NCI-H345 (cell line): Measurements from ENCODE around the gene RPP38.

Source experiments
- DNase-seq: peaks from one replicate; lab custom pipeline; 2025; lab: John Stamatoyannopoulos, UW

Gene RPP38

DNA sequence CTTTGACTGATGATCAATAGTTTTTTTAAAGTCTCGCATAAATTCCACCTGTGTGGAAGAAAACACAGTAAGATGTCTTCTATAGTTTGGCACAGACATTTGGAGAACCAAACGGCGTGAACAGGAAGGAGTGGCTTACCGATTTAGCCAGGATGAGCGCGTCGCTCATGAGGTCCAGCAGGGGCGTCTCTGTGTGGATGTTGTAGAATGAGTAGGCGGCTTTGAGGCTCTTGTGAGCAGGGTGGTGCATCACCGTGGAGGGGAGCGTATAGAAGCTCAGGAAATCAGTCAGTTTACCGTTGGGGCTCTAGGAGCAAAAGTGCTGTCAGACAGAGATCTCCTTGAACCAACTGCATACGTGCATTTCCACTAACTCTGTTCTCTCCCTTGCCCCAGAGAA lies 15.5 kb downstream of the RPP38 start:
- DNase-seq, result no peak

DNA sequence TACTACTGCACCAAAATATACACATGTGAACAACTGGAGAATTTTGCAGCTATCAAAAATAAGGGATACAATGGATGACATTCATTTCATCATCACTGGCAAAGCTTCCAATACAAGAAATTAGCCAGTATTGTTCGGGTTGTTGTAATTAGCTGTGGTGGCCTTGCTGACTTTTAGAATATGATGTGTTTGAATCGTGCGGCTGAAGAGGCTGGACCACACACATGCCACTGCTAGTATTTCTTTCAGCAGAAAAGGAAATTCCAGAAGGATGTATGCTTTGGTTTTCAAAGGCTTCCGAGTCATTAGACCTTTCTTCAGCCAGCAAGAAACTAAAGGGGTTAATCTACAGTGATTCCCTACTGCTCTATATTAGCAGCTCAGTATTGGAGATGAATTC lies 16.6 kb downstream of the RPP38 start:
- DNase-seq, result no peak

DNA sequence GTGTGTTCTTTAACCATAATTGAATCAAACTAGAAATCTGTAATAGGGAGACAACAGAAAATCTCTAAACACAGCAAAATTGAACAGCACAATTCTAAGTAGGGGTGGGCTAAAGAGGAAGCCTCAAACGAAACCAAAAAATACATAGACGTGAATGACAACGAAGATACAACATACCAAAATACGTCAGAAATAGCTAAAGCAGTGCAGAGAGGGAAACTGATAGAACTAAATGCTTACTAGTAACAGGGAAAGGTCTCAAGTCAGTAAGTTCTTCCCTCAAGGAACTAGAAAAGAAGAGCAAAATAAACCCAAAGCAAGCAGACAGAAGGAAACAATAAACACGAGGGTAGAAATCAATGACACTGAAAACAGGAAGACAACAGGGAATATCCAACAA lies 19.1 kb downstream of the RPP38 start:
- DNase-seq, result no peak

DNA sequence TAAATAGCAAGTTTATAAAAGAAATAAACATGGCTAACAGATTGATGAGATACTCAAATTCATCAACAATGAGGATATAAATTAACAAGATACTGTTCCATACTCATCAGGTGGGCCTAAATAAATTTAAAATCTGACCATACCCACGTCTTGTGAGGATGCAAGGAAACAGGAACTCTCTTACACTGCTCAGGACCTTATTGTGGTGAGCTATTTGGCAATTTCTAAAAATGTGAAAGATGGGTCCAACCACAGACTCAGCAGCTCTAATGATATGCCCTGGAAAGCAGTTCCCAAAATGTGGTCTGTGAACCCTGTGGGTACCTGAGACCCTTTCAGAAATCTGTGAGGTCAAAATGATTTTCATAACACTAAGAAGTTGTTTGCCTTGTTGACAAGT lies 21.5 kb downstream of the RPP38 start:
- DNase-seq, result no peak

DNA sequence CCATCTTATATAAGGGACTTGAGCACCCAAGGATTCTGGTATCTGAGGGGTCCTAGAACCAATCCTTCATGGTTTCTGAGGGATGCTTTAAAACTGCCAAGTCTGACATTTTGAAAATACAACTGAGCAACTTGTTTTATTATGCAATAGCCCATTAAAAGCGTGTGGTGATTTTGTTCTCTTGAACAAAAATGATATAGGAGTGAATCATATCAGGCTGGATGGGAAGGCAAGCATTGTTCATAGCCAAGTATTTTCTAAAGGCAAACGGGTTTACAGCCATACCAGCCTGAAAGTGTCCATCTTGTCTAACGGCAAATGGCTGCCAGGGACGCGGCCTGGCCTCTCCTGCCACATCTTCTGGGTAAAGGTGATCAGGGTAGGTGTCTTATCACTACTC lies 23.4 kb downstream of the RPP38 start:
- no peak for DNase-seq

DNA sequence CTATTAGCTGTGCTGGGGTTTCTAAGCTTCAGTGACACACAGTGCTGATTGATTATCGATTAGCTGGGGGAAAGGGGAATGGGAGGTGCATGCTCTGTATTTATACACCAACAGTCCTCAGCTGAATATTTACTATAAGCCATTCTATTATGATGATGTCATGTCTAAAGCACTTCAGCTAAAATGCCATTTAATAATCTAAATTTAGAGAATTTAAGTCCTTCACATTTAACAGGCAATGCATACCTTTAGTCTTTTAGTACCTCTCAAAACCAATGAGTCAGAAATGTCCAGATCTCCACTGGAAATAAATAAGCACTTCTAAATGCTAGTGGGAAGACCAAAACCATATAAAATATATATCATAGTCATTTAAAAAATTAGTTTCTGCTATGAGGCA lies 24.6 kb downstream of the RPP38 start:
- no peak for DNase-seq

DNA sequence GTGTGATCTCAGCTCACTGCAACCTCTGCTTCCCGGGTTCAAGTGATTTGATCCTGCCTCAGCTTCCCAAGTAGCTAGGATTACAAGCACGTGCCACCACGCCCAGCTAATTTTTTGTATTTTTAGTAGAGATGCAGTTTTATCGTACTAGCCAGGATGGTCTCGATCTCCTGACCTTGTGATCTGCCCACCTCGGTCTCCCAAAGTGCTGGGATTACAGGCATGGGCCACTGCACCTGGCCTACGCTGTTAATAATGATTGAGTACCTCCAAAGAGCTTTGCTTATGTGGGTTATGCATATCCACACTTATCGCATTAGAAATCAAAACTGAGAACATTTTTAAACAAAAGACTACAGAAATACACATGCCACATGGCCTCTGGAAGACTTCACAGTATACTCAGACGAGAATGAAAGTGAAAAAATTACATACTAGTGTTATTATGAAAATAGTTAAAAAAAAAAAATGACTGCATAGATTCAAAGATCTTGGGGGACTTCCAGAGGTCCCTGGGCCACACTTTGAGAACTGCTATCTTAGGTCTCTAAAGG lies 25.4 kb downstream of the RPP38 start:
- DNase-seq, result no peak

DNA sequence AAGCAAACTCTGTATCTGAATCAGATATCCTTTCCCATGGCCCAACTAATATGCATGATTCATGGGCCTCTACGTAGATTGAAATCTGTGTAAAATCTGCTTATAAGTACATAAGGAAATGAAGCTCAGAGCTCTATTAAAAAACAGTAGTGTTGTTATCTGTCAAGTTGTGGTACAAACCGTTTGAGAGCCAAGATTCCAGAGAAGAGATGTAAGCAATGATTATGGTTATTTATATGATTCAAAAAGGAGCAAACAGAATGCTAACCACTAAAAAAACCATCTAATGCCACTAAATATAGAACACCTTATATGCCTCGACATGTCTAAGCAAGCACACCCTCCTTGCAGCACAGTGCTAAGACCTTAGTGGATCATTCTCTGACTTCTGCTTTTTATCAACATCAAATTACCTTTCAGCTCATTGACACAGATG lies 26.6 kb downstream of the RPP38 start:
- DNase-seq, result no peak

DNA sequence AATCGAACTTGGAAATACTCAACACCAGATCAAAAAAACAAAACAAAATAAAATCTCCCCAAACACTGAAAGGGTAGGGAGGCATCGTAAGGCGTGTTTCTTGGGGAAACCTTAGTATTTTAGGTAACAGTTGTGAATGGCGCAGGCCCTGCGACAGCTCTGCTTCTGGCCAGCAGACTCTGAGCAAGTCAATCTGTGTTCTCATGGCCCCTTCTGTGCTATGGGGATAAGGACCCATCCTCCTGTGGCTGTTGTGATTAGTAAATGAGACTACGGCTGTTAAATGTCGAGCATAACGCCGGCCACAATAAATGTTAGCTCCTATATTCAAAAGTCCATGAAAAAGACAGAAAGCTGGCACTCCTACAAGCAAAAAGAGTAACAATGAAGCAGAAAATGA lies 27.0 kb downstream of the RPP38 start:
- no peak for DNase-seq

DNA sequence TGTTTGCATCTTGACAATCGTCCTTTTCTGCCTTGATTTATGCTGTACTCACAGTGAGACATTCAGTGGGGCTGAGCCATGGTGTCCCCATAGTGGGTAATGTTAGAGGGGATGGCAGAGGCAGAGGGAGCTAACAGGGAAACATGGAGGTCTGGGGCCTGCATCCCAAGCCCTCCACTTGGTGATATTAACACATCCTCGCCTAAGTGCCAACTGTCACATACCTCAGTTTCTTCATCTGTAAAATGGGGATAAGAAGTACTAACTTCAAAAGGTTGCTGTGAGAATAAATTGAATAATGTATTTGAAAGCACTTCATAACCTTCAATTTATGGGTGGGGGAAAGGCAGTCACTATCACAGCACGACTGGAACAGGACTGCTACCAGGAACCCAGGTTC lies 27.8 kb downstream of the RPP38 start:
- DNase-seq, result no peak

DNA sequence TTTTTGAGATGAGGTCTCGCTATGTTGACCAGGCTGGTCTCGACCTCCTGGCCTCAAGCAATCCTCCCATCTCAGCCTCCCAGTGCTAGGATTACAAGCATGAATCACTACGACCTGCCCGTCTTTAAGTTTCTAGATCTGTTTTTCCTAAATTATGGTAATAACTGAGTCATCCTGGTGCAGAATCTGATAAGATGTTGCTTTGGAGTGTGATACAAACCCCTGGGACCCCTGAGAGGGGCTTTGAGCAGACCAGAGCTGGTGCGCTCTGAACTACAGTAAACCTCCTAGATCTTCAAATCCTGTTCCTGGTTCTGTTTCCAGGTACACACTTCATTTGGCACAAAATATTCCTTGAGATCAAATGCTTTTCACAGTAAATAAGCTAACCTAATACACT lies 34.2 kb downstream of the RPP38 start:
- no peak for DNase-seq

DNA sequence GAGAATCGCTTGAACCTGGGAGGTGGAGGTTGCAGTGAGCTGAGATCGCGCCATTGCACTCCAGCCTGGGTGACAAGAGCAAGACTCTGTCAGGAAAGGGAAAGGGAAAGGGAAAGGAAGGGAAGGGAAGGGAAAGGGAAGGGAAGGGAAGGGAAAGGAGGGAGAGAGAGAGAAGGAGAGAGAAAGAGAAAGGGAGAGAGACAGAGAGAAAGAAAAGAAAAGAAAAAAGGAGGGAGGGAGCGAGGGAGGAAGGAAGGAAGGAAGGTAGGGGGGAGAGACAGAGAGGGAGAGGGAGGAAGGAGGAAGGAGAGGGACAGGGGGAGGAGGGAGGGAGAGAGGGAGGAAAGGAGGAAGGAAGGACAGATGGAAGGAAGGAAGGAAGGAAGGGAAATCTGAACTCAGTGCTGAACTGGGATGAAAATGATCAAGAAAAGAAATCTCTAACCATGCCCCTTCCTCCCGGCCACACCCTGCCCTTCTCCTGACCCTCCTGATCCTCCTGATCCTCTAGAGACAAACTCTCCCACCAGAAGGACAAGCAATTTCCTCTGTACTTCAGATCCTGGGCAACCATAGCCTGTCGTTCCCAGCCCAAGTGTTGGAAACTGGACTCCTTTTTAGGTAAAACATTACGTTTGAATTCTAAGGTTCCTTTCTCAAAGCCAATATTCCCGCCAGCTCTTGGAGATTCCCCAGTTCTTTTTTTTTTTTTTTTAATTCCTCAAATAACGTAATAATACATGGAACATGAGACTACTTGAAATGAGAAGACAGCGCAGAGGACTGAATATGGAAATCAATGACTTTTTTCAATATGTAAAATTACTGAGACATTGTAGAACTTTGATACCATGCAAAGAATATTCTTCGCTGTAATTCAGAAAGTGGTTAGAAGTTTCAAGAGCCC lies 39.2 kb downstream of the RPP38 start:
- DNase-seq, result no peak

DNA sequence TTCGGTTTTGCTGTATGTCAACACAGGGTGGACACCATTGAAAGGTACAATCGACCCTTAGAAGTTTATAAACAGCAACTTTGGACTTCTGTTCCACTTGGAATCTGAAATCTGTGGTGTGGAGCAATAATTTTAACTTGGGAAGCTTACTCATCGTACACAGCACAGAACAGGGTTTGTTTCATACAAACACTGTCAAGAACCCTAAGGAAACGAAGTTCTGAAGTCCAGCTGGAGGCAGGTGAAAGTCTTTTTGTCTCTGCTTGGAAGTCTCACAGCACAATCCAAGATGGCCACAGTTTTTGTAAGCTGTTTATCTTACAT lies 39.8 kb downstream of the RPP38 start:
- DNase-seq, result no peak

DNA sequence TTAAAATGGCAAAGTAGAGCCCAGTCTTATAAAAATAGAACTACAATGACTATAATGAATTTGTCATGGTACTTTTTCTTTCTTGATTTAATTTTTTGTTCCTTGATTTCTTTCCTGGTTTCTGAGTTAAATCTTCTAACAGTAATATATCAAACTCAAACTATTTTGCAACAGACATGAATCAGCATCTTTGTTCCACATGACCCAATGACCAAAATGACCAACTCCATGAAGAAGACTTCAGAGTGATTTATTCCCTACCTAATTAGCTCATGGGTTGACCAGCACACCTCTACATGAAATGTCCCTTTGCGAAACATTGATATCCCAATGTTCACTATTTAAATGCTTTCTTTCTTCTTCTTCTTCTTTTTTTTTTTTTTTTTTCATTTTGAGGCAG lies 40.5 kb downstream of the RPP38 start:
- no peak for DNase-seq

DNA sequence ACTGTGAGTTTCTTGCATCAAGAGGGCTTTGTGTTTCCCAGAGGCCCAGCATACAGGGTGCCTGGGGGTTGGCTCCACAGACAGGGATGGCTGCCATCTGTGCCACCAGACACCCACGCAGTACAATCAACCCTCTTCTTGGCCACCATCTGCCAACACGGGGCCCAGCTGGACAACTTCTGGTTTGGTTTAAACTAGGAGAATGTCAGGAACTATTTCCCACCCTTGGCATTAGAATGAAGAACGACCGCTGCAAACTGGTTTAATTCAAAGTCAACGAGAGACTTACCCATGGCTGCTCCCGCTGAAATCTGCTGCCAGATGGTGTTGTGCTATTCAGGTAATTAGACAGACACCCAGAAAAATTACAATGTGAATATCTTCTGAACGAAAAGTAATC lies 43.5 kb downstream of the RPP38 start:
- DNase-seq, result no peak

DNA sequence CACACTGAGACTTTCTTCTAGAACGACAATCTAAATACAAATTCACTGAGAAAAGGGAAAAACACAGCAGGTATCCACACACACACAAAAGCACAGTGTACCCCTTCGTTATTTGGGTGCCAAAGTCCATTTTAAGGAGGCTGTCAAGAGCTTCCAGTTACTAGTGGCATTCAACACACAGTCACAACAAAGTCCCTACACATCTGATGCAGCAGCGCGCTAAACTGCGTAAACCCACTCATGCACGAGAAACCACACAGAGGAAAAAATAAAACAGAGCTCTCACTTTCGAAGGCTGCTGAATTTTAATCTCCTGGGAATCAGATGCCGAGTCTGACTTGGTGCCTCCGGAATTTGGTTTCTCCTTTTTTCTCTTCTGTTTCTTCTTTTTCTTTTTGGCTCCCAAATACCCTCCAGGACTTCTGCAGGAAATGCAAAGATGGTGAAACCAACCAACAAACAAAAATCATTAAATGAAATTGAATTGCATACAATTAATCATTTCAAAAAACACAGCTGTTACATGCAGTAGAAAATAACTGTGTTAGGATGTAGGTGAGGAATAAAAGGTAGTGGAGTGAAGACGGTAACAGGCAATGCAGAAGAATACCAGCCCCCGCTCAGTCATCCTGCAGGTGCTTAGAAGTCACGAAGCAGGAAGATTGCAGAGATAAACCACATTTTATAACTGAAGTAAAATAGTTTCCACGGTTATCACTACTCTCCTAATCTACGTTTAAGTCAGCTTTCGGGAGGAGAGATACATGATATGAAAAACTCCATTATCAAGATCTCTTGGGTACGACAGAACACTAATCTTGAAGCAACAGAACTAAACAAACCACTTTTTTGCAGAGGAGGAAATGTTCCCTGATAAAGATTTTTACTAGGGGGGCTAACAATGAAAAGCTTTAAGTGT lies 44.2 kb downstream of the RPP38 start:
- DNase-seq, result no peak

DNA sequence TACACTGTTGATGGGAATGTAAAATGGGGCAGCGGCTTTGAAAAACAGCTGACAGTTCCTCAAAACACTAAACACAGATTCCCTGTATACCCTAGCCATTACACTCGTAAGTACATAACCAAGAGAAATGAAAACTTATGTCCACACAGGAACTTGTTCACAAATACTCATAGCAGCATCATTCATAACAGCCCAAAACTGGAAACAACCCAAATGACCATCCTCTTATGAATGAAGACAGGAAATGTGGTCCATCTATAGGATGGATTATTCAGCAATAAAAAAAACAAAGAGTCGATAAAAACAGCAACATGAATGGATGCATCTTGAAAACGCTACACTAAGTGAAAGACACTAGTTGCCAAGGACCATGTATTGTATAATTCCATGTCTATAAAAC lies 47.6 kb downstream of the RPP38 start:
- DNase-seq, result no peak

DNA sequence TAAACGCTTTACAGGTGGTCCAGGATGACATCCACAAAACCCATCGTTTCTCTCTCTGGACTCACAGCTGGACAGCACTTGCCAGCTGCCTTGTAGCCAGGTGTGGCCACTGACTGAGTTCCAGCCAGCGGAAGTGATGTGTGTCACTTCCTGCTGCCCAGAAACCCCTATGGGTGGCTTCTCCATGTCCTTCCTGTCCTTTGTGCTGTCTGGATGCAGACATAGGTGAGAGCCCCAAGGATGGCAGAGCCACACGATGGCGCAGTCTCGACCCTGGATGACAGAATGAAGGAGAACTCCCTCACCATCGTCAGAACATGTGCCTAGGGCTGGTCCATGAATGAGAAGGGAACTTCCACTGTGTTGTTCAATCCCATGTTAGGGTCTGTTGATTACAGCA lies 49.2 kb downstream of the RPP38 start:
- DNase-seq, result no peak

DNA sequence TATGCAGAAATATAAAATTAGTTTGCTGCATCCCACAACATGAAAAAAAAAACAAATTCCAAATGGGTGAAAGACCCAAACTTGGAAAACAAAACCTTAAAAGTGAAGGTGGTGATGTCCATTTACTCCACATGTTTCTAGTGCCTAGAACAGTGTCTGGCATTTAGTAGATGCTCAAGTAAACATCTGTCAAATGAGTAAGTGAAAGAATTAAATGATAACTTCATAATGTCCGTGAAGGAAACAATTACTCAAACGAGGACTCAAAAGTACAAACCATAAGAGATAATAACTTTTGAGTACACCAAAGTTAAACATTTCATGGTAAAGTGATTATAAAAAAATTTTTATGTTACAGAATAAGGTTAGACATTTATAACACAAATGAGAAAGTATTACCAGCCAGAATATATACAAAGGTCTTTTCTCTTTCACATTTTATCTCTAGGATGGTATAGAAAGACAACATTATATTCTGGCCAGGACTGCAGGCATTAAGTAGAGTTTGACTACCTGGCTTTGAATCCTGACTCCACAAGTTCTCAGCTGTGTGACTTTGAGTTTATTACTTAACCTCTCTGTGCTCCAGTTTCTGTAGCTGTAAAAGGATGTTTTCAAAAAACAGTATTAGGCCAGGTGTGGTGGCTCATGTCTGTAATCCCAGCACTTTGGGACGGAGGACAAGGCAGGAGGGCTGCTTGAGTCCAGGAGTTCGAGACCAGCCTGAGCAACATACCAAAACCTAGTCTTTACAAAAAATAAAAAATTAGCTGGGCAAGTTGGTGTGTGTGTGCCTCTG lies 50.6 kb downstream of the RPP38 start:
- no peak for DNase-seq

DNA sequence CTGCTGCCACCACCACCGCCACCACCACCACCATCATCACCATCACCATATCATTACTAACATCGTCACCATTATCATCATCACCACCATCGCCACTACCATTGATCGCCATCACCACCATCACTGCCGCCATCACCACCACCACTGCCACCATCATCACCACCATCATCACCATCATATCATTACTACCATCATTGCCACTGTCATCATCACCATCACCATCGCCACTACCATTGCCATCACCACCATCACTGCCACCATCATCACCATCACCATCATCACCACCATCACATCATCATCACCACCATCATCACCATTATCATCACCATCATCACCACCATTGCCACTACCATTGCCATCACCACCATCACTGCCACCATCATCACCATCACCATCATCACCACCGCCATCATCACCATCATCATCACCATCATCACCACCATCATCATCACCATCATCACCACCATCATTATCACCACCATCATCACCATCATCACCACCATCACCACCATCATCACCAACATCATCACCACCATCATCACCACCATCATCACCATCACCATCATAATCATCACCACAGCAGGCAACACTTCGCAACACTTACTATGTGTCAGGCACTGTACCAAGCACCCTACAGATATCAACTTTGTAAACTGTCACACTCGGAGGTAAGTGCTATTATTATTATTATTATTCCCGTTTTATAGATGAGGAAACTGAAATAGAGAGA lies 52.1 kb downstream of the RPP38 start:
- no peak for DNase-seq

DNA sequence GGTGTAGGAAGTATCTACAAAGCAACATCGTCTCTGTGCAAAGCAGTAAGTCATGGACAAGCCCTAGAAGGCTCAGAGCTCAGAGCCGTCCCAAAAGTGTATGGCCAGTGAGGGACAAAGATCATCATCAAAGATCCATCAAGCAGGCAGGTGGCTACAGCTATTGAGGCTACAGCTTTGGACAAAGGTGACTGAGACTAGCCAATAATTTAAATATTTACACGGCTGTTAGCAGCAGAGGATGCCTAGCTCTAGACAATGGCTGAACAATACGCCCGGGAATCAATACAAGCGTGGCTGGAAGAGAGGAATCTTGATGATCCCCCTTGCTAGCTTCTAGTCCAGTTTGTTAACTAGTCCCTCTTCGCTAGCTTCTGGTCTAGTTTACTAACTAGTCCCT lies 53.4 kb downstream of the RPP38 start:
- DNase-seq, result no peak
